NCI-H446 treated with DMSO at 0.1 percent for 48 hours (cell line): ENCODE data around the gene LRRC36.
"Not testable (repeated sequence)": the region's sequence is repeated elsewhere in the genome, so short reads cannot be mapped to it uniquely, and the experiment has no call there.

Source experiments
- DNase-seq: peaks from one replicate; lab custom pipeline; 2025; lab: John Stamatoyannopoulos, UW

The LRRC36 gene

DNA sequence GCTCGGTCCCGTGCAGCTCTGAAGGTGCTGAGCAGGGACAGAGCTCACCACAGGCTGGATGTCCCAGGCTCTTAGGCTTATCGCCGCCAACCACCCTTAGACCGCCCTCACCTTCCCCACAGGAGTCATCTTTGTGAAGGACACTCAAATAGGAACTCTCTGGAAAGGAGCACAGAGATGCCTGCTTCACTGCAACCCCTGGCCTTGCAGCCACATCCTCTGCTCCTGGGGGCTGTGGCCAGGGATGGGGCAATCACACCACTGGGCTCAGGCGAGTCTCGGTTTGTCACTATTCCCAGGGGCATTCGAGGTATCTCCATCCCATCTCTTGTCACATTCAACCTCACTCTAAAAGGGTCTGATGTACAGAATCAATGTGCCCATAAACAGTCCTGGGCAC is 78.7 kb downstream of the LRRC36 start:
- no peak for DNase-seq

DNA sequence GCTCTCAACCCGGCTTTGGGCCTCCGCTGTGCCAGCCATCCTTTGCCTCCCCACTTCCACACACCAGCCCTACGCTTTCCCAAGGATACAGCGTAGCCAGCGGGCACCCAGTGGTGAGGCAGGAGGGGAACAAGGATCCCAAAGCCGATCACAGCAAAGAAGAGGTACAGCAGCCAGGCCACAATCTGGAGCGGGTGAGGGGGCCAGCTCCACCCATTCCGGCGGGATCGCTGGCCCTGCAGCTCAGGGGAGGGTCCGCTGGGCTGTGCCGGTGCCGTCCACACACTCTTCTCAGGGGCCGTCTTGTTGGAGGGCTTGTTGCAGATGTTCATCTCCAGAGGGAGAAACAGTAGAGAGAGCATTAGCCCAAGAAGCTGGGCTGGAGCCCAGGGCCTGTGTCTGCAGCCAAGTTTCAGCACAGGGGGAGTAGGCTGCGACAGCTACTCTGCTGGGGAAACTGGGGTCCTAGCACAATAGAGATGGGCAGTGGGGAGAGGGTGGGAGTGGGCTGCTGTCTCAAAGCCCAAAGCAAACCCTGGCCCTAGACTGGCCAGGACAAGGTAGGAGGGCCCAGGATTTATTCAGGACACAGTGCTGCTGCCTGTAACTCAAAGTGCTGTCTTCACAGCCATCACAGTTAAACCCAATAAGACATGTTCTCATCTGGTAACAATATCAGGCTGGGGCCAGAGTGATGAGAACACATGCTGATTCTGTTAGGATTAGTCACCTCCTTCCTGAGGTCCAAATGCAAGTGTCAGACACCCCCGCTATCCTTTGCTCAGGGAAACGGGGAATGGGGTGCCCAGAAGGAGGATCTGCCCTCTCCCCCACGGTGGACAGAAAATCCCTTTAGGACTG is 79.7 kb downstream of the LRRC36 start:
- no peak for DNase-seq

DNA sequence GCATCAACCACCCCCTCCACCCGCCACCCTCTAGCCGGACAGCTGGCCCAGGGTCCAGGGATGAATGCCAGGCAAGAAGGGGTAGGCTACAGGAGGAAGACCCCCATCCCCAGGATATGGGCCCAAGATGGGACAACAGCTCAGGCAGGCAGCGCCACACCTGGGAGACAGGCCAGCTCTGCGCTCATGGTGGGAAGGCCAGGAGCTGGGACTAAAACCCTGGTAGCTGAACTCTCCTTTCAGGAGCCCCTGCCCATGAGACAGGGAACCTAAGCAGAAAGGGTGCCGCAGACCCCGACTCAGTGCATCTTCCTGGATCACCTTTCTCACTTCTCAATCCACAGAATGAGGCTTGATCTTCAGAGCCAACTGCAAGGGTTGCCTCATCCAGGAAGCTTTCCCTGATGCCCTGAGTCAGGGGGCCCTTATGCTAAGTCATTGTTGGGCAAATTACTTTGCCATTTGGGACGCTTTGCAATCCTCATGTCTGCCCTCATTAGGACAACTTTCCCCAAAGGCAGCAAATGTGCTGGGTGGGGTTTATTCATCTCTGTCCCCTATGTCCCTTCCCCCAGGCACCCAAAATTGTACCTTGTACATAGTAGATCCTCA is 80.7 kb downstream of the LRRC36 start:
- DNase-seq, result no peak

DNA sequence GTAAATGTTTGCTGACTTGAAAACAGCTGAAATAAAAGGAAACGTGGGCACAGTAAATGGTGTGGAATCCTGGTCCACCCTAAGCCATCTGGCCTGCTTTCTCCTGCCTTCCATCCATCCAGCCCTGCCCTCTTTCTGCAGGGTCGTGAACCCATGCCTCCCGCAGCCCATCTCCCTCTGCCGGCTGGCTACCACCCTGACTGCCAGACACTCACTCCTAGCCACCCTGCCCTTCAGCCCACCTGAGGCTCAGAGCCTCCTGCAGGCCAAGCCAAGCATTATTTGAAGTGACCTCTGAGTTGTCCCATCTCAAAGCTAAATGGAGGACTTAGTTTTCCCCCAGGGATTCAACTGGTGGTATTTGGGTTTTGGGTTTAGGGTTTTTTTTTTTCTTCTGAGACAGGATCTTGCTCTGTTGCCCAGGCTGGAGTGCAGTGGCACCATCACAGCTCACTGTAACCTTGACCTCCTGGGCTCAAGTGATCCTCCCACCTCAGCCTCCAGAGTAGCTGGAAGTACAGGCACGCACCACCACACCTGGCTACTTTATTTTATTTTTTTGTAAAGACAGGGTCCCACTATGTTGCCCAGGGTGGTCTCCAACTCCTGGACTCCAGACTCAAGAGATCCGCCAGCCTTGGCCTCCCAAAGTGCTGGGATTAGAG is 81.3 kb downstream of the LRRC36 start:
- DNase-seq, result no peak

DNA sequence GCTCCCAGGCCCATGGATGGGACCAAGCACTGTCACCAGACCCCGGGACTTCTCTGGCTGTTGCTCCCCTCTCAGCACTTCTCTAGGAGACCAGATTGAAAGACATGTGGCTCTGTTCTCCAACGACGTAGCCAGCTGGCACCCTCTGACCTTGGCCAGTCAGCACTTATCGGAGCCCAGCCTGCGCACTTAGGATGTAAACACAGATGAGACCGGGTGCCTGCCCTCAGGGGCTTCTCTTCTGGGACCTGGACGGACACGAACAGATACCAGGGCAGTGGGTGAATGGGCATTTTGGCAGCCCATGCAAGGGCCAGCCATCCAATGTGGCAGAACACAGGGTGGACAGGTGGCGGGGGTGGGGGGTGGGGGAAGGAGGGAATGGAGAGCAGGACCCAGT is 83.0 kb downstream of the LRRC36 start:
- DNase-seq, result no peak

DNA sequence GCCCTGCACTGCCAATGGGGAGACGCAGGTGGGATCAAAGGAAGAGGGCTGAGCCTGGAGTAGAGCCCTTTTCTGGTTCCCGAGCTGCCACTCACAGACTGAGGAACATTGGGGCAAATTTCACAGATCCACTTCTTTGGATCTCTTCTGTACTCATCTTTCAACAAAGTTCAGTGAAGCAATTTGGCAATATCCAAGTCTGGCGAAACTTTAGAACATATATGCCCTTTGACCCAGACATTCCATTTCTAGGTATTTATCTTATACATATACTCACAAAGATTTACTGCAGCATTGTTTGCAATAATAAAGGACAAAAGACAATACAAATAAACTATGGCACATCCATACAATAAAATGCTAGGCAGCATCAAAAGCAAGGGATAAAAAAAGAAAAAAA is 84.7 kb downstream of the LRRC36 start:
- no peak for DNase-seq

DNA sequence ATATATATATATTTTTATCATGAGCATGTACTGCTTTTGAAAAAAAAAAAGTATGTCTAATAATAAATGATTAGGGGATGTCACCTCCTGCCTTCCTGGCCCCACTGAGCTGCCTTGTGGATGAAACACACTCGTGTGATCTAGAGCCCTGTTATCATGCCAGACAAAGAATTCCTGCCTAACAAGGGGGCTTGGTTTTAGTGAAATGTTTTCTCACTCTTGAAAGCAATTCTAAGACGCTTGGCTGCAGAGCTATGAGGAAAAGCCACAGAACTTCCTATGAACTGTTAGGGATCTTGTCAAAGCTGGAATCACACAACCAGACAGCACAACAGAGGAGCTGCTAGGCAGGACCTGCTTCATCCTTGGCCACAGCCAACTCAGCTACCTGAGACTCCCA is 85.7 kb downstream of the LRRC36 start:
- no peak for DNase-seq

DNA sequence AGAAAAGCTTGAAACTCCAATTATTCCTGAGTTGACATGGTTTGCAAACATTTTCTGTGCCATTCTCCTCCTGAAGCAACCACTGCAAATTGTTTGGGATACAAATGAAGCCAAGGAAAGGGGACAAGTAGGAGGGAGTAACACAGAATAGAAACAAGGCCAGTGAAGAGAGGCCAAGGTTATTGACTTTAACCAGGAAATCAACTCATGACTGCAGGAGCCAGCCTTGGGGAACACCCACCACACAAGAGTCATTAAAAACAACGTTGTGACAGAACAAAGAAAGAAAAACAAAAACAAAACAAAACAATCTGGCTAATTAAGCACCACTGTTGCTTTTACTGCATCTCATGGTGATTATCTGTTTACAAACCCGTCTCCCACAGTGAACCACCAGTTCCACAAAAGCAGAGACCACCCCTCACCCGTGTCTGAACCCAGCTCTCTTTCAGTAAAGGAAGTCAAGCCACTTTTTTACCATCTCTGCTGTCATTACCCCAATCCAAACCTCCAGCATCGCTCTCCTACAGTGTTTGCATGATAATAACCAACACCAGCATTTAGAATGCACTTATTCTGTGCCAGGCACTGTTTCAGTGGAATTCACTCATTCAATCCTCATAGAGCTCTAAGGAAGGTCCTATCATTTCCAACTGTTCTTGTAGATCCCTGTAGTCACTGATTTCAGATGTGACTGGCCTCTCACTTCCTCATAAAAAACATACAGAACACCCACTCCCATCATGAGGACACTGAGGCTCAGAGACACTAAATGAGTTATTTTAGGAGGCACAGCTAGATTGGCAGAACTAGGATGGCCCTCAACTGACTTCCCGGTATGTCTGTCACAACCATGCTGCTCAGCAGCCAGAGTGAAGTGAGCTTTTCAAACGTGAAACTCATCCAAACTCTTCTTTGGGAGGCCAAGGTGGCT is 87.6 kb downstream of the LRRC36 start:
- no peak for DNase-seq

DNA sequence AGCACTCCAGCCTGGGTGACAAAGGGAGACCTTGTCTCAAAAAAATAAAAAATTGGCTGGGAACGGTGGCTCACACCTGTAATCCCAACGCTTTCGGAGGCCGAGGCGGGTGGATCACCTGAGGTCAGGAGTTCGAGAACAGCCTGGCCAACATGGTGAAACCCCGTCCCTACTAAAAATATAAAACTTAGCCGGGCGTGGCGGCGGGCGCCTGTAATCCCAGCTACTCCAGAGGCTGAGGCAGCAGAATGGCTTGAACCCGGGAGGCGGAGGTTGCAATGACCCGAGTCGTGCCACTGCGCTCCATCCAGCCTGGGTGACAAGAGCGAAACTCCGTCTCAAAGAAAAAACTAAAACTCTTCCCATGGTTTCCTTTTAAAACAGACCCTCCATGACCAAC is 88.8 kb downstream of the LRRC36 start:
- DNase-seq, result not testable (repeated sequence)

DNA sequence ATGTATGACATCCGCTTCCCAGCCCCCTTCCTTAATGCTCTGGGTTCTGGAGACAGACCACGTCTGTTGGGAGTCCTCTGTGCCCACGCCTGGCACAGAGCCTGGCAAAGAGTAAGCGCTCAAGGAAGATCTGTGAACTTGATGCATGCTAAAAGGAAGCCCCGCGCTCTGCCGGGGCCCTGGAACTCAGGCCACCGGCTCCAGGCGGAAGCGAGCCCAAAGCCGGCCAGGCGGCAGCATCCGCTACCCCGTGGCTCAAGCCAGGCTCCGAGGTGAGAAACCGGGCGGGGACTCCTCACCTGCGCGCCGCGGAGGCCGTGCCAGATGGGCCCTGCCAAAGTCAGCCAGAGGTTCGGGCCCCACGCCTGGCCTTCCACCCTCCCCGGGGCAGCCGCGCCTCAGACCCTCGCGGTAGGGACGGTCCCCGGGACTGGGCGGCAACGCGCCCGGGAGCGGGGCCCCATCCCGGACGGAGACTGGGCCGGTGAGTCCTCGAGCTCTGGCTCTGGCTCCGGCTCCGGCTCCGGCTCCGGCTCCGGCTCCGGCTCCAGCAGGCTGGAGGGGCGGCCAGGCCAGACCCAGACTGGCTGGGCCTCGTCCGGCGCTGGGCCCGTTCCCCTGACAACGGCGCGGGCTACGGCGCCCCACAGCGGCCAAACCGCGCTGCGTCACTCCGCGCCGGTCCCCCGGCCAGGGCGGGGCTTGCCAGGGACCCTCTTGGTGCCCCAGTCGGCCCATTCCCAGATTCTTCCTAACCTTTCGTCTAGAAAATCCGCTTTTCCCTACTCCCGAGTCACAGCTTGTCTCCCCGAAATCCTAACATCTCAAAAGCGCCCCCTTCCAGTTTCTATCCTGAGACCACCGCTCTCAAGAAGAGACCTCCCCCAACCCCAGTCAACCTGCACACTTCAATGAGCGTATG is 89.5 kb downstream of the LRRC36 start, which contains the start of gene ZDHHC1:
Gene ZDHHC1 (minus strand): TSS at position 606 of the 922 bp plus-strand sequence. CDS start 8,702 bp downstream, outside the sequence.
- DNase-seq, result no peak

DNA sequence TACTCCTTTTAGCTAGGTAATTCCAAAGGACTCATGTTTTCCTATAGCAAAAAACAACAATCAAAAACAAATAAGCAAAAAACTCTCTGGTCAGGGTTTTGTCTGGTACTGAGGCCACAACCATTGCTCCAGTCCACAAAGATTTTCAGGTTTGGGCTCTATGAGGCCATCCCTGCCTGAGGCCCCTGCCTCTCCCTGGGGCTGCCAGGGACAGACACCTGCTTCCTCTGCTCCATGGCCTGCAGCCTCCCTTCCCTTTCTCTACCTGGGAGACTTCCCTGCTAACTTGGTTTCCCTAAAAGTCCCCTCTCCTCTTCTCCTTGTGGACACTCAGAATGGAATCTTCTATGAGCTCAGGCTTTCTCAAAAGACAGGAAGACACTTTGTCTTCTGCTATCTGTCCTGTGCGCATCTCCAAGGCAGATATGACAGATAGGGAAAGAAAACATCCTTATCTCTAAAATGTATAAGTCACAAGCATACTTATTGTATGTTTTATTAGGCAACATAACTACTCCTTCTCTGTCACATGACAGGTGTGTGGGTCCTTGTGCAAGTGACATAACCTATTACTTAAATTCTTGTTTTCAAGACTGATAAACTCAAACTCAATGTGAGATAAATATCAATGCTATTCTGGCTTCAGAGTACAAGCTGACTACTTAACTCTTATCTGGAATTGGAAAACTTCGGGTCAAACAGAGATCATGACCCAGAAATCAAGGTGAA is 90.9 kb downstream of the LRRC36 start:
- no peak for DNase-seq

DNA sequence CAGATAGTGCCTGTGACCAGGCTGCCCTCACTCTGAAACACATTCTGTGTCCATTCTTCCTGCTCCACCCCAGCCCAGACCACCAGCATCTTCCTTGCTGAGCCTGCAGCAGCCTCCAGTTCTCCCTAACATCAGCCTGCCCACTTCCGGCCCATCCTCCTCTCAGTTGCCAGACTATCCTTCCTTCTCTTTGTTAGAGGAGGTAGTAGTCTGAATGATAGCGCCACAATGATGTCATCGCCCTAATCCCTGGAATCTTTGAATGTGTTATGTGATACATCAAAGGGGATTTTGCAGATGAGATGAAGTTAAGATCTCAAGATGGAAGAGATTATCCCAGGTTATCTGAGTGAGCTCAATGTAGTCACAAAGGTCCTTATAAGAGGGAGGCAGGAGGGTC is 92.9 kb downstream of the LRRC36 start:
- DNase-seq, result no peak

DNA sequence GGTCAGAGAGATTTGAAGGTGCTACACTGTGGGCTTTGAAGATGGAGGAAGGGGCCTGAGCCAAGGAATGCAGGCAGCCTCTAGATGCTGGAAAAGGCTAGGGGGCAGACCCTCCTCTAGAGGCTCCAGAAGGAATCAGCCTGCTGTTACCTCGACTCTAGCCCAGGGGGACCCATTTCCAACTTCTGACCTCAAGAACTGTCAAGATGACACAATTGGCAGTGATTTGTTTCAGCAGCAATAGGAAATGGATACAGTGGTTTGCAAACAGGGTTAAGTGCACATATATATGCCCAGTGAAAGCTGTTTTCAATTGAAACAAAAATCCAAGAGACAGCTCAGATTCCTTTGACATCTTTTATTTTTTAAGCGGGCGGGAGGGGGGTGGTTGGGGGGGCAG is 93.3 kb downstream of the LRRC36 start:
- DNase-seq, result no peak

DNA sequence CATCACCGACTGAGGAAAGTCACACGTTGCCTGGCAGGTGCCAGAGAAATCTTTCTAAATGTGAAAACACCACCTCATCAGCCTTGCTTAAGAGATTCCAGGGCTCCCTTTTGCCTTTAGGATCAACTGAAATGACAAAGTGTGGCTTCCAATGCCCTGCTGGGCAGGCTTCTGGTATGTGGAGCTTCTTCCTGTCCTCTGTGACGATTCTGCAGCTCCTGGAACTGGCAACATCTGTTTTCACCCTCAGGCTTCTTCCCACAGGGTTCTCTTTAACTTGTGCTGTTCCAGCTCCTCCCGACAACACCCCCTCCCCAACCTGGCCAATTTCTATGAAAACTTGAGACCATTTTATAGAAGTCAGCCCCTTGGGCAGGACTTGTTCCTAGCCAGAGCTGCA is 94.4 kb downstream of the LRRC36 start:
- DNase-seq, result no peak

DNA sequence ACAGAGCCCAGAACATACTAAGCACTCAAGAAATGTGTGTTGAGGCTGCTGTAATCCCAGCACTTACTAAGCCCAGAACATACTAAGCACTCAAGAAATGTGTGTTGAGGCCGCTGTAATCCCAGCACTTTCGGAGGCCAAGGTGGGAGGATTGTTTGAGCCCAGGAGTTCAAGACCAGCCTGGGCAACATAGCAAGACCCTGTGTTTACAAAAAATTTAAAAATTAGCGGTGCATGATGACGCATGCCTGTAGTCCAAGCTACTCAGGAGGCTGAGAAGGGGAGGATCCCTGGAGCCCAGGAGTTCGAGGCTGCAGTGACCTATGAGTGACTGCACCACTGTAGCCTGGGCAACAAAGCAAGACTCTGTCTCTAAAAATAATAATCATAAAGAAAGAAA is 96.4 kb downstream of the LRRC36 start:
- DNase-seq, result no peak

DNA sequence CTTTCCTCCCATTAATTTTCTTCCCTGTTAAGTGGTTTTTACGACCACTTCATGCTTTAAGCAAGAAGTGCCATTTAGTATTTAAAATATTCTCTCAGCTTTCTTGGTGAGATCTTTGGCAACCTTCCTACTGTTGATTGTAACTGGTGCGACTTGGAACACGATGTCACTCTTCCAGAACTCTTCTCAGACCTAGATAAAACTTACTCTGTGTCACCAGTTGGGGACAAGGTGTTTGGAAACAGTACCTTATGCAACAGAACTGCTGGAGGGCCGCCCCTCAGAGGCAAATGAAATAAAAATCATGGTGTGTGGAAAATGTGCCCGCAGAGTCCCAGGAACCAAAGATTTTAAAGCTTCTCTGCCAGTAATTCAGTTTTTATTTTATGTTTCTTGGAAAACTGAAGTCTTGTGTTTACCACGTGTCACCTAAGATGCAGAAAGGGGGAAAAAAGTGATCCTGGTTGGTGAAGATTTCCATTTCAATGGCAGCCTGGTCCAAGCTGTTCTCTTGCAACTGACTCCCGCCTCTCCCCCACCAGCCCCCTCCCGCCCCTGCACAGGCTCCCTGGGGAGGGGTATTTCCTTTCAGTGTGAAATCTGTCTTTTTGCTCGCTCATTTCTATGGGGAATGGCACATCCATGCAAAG is 97.1 kb downstream of the LRRC36 start:
- DNase-seq, result no peak

DNA sequence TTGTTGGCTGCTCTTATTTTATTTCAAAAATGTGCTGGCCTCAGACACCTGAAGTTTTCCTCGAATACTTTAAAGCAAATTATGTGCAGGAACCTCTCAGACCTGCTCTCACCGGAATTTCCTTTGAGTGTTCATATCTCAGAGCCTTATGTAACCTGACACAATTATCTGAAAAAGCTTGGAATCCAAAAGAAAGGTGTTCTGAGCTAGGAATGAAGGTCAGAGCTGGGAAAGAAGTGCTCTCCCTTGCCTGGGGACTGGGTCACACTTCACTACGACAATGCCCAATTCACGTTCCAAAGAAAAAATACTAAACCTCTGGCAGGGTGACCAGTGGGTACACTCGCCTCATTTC is 97.6 kb downstream of the LRRC36 start:
- no peak for DNase-seq

DNA sequence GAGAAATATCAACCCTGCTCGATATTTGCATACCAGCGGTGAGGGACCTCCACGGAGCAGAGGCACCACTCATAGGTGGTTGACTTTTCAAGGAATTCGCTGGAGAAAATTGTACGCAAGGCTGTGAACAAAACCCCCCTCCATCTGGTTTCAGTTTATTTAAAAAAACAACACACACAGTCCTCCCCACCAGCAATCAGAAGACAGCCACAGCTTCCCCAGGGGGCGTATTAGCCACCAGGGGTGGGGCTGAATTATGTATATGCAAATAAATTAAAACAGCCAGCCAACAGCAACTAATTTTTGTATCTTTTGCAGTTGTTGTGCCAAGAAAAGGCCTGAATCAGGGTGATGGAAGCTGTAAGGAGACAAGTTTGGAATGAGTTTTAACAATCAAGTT is 98.4 kb downstream of the LRRC36 start:
- DNase-seq, result no peak

DNA sequence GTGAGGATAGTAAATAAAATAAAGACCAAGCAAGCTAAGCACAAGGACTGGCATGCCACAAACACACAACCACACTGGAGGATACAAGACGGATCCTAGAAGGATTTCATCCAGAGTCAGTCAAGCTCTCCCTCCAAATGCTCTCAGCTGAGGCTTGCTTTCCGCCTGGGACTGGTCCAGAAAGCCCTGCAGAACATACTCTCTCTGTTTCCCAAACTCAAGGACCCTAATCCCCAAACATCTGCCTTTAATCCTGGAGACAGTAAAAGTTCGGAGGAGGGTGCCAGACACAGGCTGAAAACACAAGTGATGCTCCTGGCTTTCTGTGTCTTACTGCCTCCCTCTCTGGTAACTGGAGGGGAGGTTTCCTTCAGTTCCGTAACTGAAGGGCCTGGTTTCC is 99.0 kb downstream of the LRRC36 start:
- DNase-seq, result no peak

DNA sequence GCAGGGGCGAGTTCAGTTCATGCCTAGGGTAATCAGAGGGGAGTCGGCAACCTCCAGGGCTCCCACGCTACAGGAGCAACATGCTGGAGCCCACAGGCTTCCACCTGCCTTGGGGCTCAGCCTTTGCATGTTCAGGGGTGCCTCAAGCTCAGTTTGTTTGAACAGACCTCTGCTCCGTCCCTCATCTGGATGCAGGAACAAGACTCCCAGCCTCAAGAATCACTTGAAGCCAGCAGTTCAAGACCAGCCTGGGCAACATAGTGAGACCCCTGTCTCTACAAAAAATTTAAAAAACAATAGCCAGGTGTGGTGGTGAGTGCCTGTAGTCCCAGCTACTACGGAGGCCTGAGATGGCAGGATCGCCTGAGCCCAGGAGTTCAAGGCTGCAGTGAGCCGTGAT is 99.4 kb downstream of the LRRC36 start:
- no peak for DNase-seq
